ENCODE data around the gene TBC1D14. TPM values are rescaled to one million over a fixed set of nuclear protein-coding genes. Genes with fewer than 3 reads are reported as not detected.

The TBC1D14 gene
- total and polyA plus RNA-seq, 10 donors: 13.7 to 114 (median 68.4) TPM

- Histone ChIP-seq H3K36me3 (no peaks in the 10 kb centered on the region), H3K4me3 (peak overlapping the region in 3 of 8 donors; percentile 5 to 45 (median 7)), H3K27me3 (replicated peaks in 1 of 7) (no peaks in the 10 kb centered on the region), H3K27ac (peak overlapping the region; percentile 56 to 87 (median 74)), H3K9me3 (peaks cover 0 to 15% (median 9%) of the 10 kb centered on the region in 8 donors), H3K4me1 (peaks cover 25 to 65% (median 46%) of the 10 kb centered on the region in 6 donors)
- WGBS, 5 donors: 11 to 22% (median 16%) methylated on average over 16 to 20 of the region's 20 CpGs
- peak; percentile 90 for DNase-seq
- intact Hi-C loops (cut with DNase I; ENCODE audit: low total_unique reads): no loop called here
- TF ChIP-seq POLR2A (IDR thresholded peaks at IDR 0.05) (no peak), CTCF (IDR thresholded peaks at IDR 0.05 in 8 of 11, conservative IDR thresholded peaks at IDR 0.05 in 3 of 11) (peak in 9 of 11 experiments; percentile 6 to 48 (median 30)), POLR2AphosphoS5 (IDR thresholded peaks at IDR 0.05) (peak; percentile 71 to 74 (median 72))
These were observed 17.3 kb upstream of the TBC1D14 start for GRCh38 chr4:6892190-6892908.

- intact Hi-C loops (cut with DNase I; ENCODE audit: low total_unique reads): no loop called here
- no peaks in the 10 kb centered on the region for H3K36me3 ChIP-seq
- H3K4me3 ChIP-seq: peak overlapping the region in 1 of 8 donors; percentile 45
- peaks cover 0 to 15% (median 9%) of the 10 kb centered on the region in 8 donors for H3K9me3 ChIP-seq
- TF ChIP-seq POLR2A (IDR thresholded peaks at IDR 0.05): no peak
- no peak for TF ChIP-seq CTCF (IDR thresholded peaks at IDR 0.05 in 8 of 11, conservative IDR thresholded peaks at IDR 0.05 in 3 of 11)
- TF ChIP-seq POLR2AphosphoS5 (IDR thresholded peaks at IDR 0.05): no peak
- peaks cover 20 to 59% (median 41%) of the 10 kb centered on the region in 6 donors for H3K4me1 ChIP-seq
- DNase-seq: no peak
- peak overlapping the region; percentile 56 to 87 (median 74) for H3K27ac ChIP-seq
- H3K27me3 ChIP-seq (replicated peaks in 1 of 7): no peaks in the 10 kb centered on the region
- WGBS, 5 donors: 59 to 76% (median 74%) methylated on average over 6 of the region's 6 CpGs
These were observed 16.8 kb upstream of the TBC1D14 start for GRCh38 chr4:6892909-6893202.

GRCh38 chr4:6893449-6894085 is 16.1 kb upstream of the TBC1D14 start:
- Histone ChIP-seq H3K4me3 (no peak overlapping the region), H3K9me3 (peaks cover 0 to 15% (median 9%) of the 10 kb centered on the region in 8 donors), H3K4me1 (peaks cover 15 to 59% (median 34%) of the 10 kb centered on the region in 6 donors), H3K27me3 (replicated peaks in 1 of 7) (no peaks in the 10 kb centered on the region), H3K27ac (peak overlapping the region in 6 of 8 donors; percentile 65 to 87 (median 80)), H3K36me3 (no peaks in the 10 kb centered on the region)
- intact Hi-C loops (cut with DNase I; ENCODE audit: low total_unique reads): no loop called here
- TF ChIP-seq CTCF (IDR thresholded peaks at IDR 0.05 in 8 of 11, conservative IDR thresholded peaks at IDR 0.05 in 3 of 11) (no peak), POLR2AphosphoS5 (IDR thresholded peaks at IDR 0.05) (peak in 1 of 3 donors; percentile 24)
- peak; percentile 70 for DNase-seq
- WGBS, 5 donors: 41 to 60% (median 53%) methylated on average over 7 of the region's 7 CpGs

GRCh38 chr4:6894086-6894478 is 15.5 kb upstream of the TBC1D14 start:
- H3K27me3 ChIP-seq (replicated peaks in 1 of 7): no peaks in the 10 kb centered on the region
- TF ChIP-seq CTCF (IDR thresholded peaks at IDR 0.05 in 8 of 11, conservative IDR thresholded peaks at IDR 0.05 in 3 of 11): no peak
- TF ChIP-seq POLR2A (IDR thresholded peaks at IDR 0.05): no peak
- no peak for TF ChIP-seq POLR2AphosphoS5 (IDR thresholded peaks at IDR 0.05)
- intact Hi-C loops (cut with DNase I; ENCODE audit: low total_unique reads): no loop called here
- H3K9me3 ChIP-seq: peaks cover 0 to 15% (median 9%) of the 10 kb centered on the region in 8 donors
- peaks cover 13 to 59% (median 36%) of the 10 kb centered on the region in 6 donors for H3K4me1 ChIP-seq
- peak overlapping the region in 5 of 8 donors; percentile 65 to 87 (median 83) for H3K27ac ChIP-seq
- no peaks in the 10 kb centered on the region for H3K36me3 ChIP-seq
- H3K4me3 ChIP-seq: no peak overlapping the region
- no peak for DNase-seq
- 91 to 96% (median 93%) methylated on average over 3 of the region's 3 CpGs for WGBS, 5 donors

All from spleen (tissue), 11 donors.